OCI-LY1 (cell line): Measurements from ENCODE around the gene DUS3L.

ENCODE experiments used
- CTCF ChIP-seq: fragments of 200-600 bp; sonication (generic), shearing (Covaris generic); IDR thresholded peaks from 2 replicates; pipeline ENCODE4 v1.5.1; 2017; ENCODE audit warnings: mild to moderate bottlenecking, antibody characterized with exemption, low read length, moderate library complexity, mixed read lengths
- EZH2 ChIP-seq: fragments of 200-600 bp; sonication (generic), shearing (Covaris generic); IDR thresholded peaks from 2 replicates; pipeline ENCODE4 v1.8.0; 2017; ENCODE audit warnings: borderline replicate concordance, mixed run types, mild to moderate bottlenecking, antibody characterized with exemption, low read length, moderate library complexity, mixed read lengths

- TF ChIP-seq CTCF, result no peak
- TF ChIP-seq EZH2, result no peak
Measured at GRCh38 chr19:5806133-5806489, 15.1 kb upstream of the DUS3L start.
